ENCODE results near the gene LEF1.

LEF1 gene

GRCh38 chr4:108168671-108169523 lies at the start of gene LEF1:
LEF1 (minus strand) TSS chr4:108168932; CDS start chr4:108167767, 1,165 bp downstream.
- no peak for DNase-seq

- DNase-seq, result no peak
These were observed 47.8 kb upstream of the LEF1 start for GRCh38 chr4:108216510-108216909.

GRCh38 chr4:108215055-108215454 lies 46.3 kb upstream of the LEF1 start:
- DNase-seq, result no peak

GRCh38 chr4:108213723-108214122 lies 45.0 kb upstream of the LEF1 start:
- no peak for DNase-seq

- no peak for DNase-seq
These were observed 44.6 kb upstream of the LEF1 start for GRCh38 chr4:108213308-108213707.

GRCh38 chr4:108210989-108211835 lies 42.5 kb upstream of the LEF1 start:
- DNase-seq, result no peak

- DNase-seq, result no peak
These were observed 40.8 kb upstream of the LEF1 start for GRCh38 chr4:108209489-108209888.

GRCh38 chr4:108205859-108206258 lies 37.1 kb upstream of the LEF1 start:
- DNase-seq, result no peak

GRCh38 chr4:108204518-108204917 lies 35.8 kb upstream of the LEF1 start:
- DNase-seq, result no peak

GRCh38 chr4:108203377-108203776 lies 34.6 kb upstream of the LEF1 start:
- no peak for DNase-seq

- DNase-seq, result no peak
These were observed 33.0 kb upstream of the LEF1 start for GRCh38 chr4:108201774-108202173.

- DNase-seq, result no peak
These were observed 31.1 kb upstream of the LEF1 start for GRCh38 chr4:108199881-108200280.

GRCh38 chr4:108193886-108194672 lies 25.3 kb upstream of the LEF1 start:
- DNase-seq, result no peak

- no peak for DNase-seq
These were observed 24.2 kb upstream of the LEF1 start for GRCh38 chr4:108192935-108193334.

- no peak for DNase-seq
These were observed 23.3 kb upstream of the LEF1 start for GRCh38 chr4:108192056-108192455.

GRCh38 chr4:108191269-108191914 lies 22.7 kb upstream of the LEF1 start:
- no peak for DNase-seq

- DNase-seq, result no peak
These were observed 20.0 kb upstream of the LEF1 start for GRCh38 chr4:108188770-108189169.

GRCh38 chr4:108185252-108185651 lies 16.5 kb upstream of the LEF1 start:
- DNase-seq, result no peak

GRCh38 chr4:108184453-108185049 lies 15.8 kb upstream of the LEF1 start:
- no peak for DNase-seq

- no peak for DNase-seq
These were observed 13.0 kb upstream of the LEF1 start for GRCh38 chr4:108181704-108182103.

GRCh38 chr4:108180513-108180912 lies 11.8 kb upstream of the LEF1 start:
- no peak for DNase-seq

- no peak for DNase-seq
These were observed 7.2 kb upstream of the LEF1 start for GRCh38 chr4:108175966-108176365.

All from cerebellar nuclear complex (tissue), 1 donor.